ENCODE measurements around the gene REXO1. TPM values are rescaled to one million over a fixed set of nuclear protein-coding genes. Genes with fewer than 3 reads are reported as not detected.

Gene REXO1
- total and polyA plus RNA-seq, 2 of the 13 experiments (the other 11 are each of a cell fraction or from before 2014, with no cell fraction given), result 5.0 to 11.2 TPM

DNA sequence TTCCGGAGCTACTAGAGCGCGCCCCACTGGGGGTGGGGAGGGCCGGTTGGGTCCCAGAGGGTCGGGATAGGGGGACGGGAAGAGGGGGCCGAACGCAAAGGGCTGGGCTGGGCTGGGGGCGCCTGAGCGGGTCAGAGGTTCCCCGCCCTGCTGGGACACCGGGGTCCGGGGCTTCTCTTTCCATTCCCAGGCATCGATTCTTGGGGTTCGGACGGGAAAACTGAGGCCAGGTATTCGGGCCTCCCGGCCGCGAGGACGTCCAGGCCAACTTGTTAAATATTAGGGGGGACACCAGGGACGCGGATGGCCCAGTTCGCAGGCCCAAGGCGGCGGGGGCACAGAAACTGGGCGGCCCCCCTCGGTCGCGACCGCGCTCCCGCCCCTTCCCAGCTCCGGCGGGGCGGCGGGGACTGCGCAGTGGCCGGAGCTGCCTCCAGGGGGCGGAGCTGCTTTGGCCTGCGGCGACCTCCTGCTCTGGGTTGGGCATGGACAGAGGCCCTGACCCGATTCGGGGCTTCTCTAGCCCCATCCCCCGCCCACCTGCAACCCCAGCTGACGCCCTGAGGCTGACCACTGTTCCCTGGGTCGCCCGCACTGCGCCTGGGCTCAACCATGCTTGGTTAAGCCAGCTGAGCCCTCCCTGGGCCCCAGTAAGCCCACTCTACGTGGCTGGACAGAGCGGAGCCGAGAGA, 16.3 kb upstream of the REXO1 start:
- ATAC-seq, result peak; percentile 76
- in situ Hi-C loops (cut with HindIII; ENCODE audit: extremely low pct_ligation_motif_present, low pct_unique_long_range_greater_than_20kb) (no loop called here), intact Hi-C loops (cut with micrococcal nuclease; ENCODE audit: unreplicated experiment) (no loop called here)
- Histone ChIP-seq H3K27me3 (ENCODE audit: control insufficient read depth in 1 of 2, insufficient read depth in 2 of 2, low read length in 2 of 2) (no peaks in the 10 kb centered on the region; a peak in 1 of 5 replicates), H4K20me1 (ENCODE audit: insufficient read depth, low read length) (peaks cover 16% of the 10 kb centered on the region; the same call in 1 of the 2 replicates), H3K4me3 (replicated peaks in 1 of 3; ENCODE audit: insufficient read depth in 1 of 3, low read depth in 2 of 3, low read length in 3 of 3) (peak overlapping the region; percentile 73 to 98 (median 82)), H2AFZ (ENCODE audit: low read length) (no peak overlapping the region), H3K9me3 (ENCODE audit: low read length) (no peaks in the 10 kb centered on the region), H3K27ac (ENCODE audit: extremely low read length, insufficient read depth, low read length) (peak overlapping the region; percentile 98), H3K4me2 (ENCODE audit: low read depth, low read length) (peak overlapping the region; percentile 94), H3K79me2 (ENCODE audit: insufficient read depth, low read length) (peaks cover 30% of the 10 kb centered on the region), H3K4me1 (ENCODE audit: insufficient read depth, low read length) (peaks cover 61% of the 10 kb centered on the region), H3K9ac (ENCODE audit: insufficient read depth, low read depth, low read length) (peak overlapping the region; percentile 89), H3K36me3 (replicated peaks in 1 of 2; ENCODE audit: control insufficient read depth in 1 of 2, insufficient read depth in 2 of 2, low read length in 2 of 2) (no peaks in the 10 kb centered on the region)
- no peak for FAIRE-seq
- ChIA-PET POLR2A (interaction anchor here (0.6 to 1.5 kb wide), 14 partner anchors 10 to 634 kb away, joined by 3 to 13 read pairs (median 4); partner anchors contain the start of genes ABHD17A, ADAT3 and SCAMP4), CTCF (ENCODE audit: low intra/inter-chr PET ratio, low total read pairs) (interaction anchor here (1.2 kb wide), 1 partner anchor 16 kb away, joined by 3 read pairs; the partner anchor contains the start of gene REXO1)
- 13% methylated on average over 9 of the region's 52 CpGs for WGBS (ENCODE audit: low lambda C conversion rate)
- BruUV-seq (replicated peaks), result TSS peak; percentile 91
- DNase-seq (ENCODE audit: low spot score), result peak; percentile 66
- no peak for TF ChIP-seq MIER2 (CRISPR knock-in tag; IDR thresholded peaks at IDR 0.05)
- TF ChIP-seq CEBPZ (IDR thresholded peaks at IDR 0.05; ENCODE audit: low read length), result no peak
- no peak for TF ChIP-seq FOSL1 (CRISPR knock-in tag; IDR thresholded peaks at IDR 0.05; ENCODE audit: borderline replicate concordance)
- TF ChIP-seq, protein P1, sequence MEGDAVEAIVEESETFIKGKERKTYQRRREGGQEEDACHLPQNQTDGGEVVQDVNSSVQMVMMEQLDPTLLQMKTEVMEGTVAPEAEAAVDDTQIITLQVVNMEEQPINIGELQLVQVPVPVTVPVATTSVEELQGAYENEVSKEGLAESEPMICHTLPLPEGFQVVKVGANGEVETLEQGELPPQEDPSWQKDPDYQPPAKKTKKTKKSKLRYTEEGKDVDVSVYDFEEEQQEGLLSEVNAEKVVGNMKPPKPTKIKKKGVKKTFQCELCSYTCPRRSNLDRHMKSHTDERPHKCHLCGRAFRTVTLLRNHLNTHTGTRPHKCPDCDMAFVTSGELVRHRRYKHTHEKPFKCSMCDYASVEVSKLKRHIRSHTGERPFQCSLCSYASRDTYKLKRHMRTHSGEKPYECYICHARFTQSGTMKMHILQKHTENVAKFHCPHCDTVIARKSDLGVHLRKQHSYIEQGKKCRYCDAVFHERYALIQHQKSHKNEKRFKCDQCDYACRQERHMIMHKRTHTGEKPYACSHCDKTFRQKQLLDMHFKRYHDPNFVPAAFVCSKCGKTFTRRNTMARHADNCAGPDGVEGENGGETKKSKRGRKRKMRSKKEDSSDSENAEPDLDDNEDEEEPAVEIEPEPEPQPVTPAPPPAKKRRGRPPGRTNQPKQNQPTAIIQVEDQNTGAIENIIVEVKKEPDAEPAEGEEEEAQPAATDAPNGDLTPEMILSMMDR (CRISPR knock-in tag; IDR thresholded peaks at IDR 0.05), result peak; percentile 84
- TF ChIP-seq NFKB2 (CRISPR knock-in tag; IDR thresholded peaks at IDR 0.05; ENCODE audit: borderline replicate concordance), result no peak
- TF ChIP-seq BATF2 (CRISPR knock-in tag; IDR thresholded peaks at IDR 0.05), result peak; percentile 33; the same call in 1 of the 2 replicates
- TF ChIP-seq, protein P2, sequence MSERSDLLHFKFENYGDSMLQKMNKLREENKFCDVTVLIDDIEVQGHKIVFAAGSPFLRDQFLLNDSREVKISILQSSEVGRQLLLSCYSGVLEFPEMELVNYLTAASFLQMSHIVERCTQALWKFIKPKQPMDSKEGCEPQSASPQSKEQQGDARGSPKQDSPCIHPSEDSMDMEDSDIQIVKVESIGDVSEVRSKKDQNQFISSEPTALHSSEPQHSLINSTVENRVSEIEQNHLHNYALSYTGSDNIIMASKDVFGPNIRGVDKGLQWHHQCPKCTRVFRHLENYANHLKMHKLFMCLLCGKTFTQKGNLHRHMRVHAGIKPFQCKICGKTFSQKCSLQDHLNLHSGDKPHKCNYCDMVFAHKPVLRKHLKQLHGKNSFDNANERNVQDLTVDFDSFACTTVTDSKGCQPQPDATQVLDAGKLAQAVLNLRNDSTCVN (CRISPR knock-in tag; IDR thresholded peaks at IDR 0.05; ENCODE audit: borderline replicate concordance), result 0 out of 2 replicates have a peak, but pooled peaks have one; percentile 24
- TF ChIP-seq ZBTB7A (CRISPR knock-in tag; IDR thresholded peaks at IDR 0.05), result peak; percentile 49
- no peak for TF ChIP-seq TOE1 (CRISPR knock-in tag; IDR thresholded peaks at IDR 0.05)
- TF ChIP-seq ZNF121 (CRISPR knock-in tag; IDR thresholded peaks at IDR 0.05), result peak; percentile 33; the same call in 1 of the 2 replicates
- no peak for TF ChIP-seq ZBTB20 (CRISPR knock-in tag; IDR thresholded peaks at IDR 0.05; ENCODE audit: borderline replicate concordance, low read depth)
- no peak for TF ChIP-seq KDM5B (CRISPR knock-in tag; IDR thresholded peaks at IDR 0.05; ENCODE audit: borderline replicate concordance)
- TF ChIP-seq ZSCAN31 (CRISPR knock-in tag; IDR thresholded peaks at IDR 0.05; ENCODE audit: low read depth), result peak; percentile 28; the same call in 1 of the 2 replicates
- TF ChIP-seq CAMTA2 (CRISPR knock-in tag; IDR thresholded peaks at IDR 0.05; ENCODE audit: borderline replicate concordance), result no peak

Measured in HepG2 (cell line).